GM12872 (cell line): ENCODE measurements around the gene SAP130.

Experiments
- TF ChIP-seq, protein P1 (sequence below): IDR thresholded peaks from 3 replicates; pipeline ENCODE4 v1.5.1; 2011; ENCODE audit warnings: low read depth, mild to moderate bottlenecking, low read length, moderate library complexity; ENCODE audit not compliant: insufficient read depth

SAP130 gene

DNA sequence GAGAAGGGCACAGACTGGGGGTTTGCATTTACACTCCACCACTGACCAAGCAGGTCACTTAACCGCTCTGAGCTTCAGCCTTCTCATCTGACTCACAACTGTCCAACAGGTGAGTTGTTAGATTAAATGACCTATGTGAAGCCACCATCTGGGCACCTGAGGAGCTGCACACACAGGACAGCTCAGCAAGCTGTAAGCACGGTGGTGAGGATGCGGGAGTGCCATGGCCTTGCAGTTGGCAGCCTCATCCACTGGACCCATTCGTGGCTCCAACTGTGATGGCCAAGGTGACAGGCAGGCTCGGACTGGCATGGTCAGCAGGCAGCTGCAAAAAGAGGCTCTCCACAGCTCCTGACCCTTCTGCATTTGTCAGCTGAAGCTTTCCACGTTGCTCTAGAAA is 118.8 kb downstream of the SAP130 start:
- TF ChIP-seq, protein P1, sequence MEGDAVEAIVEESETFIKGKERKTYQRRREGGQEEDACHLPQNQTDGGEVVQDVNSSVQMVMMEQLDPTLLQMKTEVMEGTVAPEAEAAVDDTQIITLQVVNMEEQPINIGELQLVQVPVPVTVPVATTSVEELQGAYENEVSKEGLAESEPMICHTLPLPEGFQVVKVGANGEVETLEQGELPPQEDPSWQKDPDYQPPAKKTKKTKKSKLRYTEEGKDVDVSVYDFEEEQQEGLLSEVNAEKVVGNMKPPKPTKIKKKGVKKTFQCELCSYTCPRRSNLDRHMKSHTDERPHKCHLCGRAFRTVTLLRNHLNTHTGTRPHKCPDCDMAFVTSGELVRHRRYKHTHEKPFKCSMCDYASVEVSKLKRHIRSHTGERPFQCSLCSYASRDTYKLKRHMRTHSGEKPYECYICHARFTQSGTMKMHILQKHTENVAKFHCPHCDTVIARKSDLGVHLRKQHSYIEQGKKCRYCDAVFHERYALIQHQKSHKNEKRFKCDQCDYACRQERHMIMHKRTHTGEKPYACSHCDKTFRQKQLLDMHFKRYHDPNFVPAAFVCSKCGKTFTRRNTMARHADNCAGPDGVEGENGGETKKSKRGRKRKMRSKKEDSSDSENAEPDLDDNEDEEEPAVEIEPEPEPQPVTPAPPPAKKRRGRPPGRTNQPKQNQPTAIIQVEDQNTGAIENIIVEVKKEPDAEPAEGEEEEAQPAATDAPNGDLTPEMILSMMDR, result 0 out of 3 replicates have a peak, but pooled peaks have one; percentile 8

DNA sequence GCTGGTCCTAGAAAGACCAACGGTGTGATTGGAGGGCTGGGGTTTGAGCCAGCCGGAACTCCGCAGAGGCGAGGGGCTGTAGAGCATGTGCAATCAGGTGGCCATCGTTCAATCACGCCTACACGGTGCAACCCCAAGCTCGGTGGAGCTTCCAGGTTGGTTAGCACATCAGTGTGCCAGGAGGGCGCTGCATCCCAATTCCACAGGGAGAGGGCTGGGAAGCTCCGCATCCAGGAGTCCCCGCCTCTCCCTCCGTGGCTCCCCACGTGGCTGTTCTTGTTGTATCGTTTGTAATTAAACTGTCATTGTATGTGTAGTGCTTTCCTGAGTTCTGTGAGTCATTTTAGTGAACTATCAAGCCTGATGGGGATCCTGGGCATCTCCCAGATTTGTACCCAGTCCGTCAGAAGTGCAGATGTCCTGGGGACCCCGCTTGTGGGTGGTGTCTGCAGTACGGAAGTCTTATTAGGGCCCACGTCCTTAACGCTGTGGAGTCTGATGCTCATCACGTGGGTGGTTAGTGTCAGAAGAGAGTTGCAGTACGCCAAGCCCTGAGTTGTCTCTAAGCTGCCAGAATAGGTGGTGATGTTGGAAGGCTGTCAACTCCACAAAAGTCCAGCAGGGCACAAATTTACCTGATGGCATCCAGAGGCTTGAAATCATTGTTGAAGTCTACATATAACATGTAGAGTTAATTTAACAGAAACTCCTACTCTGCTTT is 121.5 kb downstream of the SAP130 start:
- TF ChIP-seq, protein P1, result no peak

DNA sequence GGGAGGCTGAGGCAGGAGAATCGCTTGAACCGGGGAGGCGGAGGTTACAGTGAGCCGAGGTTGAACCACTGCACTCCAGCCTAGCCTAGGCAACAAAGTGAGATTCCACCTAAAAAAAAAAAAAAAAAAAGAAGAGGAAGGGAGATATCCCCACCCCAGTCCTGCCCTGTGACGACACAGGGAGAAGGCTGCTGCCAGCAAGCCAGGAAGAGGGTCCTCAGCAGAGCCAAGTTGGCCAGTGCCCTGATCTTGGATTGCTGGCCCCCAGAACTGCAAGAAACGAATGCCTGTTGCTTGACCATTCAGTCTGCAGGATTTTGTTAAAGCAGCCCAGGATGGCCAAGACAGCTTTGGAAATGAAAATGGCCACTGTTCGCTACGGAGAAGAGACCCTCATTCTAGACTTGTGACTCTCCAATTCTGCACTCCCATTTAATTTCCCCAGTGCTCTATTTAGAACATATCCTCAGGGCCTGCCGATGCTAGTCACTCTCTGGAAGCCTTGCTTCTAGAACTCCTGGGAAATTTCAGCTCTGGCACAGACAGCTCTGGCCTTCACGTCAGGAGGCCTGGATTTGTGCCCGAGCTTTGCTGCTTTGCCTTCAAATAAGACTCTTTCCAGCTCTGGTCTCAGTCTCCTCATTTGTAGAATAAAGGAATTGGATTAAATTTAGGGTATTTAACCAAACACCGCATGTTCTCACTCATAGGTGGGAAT is 126.4 kb downstream of the SAP130 start:
- TF ChIP-seq, protein P1, result no peak

DNA sequence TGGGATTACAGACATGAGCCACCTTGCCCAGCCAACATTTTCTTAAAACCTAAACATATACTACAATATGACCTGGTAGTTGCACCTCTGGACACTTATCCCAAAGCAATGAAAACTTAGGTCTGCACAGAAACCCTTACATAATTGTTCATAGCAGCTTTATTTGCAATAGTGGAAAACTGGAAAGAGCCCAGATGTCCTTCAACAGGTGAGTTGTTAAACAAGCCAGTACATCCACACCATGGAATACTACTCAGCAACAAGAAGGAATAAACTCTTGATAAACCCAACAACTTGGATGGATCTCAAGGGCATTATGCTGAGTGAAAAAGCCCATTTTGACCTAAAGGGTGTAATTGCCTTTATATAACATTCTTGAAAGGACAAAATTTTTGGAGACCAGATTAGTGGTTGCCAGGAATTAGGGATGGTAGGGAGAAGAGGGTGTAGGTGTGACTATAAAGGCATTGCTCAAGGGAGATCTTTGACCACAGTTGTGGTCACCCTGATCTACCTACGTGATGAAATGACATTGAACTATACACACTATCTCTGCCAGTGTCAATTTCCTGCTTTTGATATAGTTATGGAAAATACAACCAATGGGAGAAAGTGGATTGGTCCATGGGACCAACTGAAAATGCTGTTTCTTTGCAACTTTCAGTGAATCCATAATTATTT is 130.2 kb downstream of the SAP130 start:
- TF ChIP-seq, protein P1, result no peak

DNA sequence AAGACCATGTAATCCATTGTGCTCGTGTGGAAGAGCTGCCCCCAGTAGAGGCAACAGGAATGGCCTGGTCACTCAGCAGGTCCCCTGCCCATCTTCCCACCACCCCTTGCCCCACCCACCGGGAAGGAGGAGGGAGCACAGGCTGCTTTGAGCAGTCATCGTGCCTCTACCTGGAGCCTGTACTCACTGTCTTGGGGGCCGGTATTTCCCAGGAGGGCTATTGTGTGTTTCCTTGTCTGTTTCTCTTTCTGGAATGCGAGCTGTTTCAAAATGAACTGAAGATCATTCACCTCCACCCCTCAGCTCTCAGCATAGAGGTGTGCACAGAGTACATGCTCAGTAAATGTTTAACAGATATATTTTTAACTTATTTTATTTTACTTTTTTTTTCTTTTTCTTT is 134.4 kb downstream of the SAP130 start:
- TF ChIP-seq, protein P1, result no peak

DNA sequence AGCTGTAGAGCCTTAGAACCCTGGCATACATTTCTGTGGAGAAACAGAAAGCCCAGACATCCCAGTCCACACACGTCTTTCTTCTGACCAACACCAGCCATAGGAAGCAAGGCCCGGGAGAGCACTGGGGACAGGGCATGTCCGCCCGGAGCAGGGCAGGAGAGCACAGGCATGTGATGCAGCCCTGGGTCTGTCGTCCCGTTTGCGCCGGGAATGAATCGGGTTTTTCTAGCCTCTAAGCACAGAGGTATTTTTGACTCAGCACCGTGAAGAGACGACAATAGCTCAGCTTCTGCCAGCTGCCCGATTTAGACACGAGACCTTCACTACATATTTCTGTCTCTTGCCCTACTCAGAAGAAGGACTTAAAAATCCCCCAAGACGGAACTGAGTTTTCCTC is 134.8 kb downstream of the SAP130 start:
- TF ChIP-seq, protein P1, result no peak

DNA sequence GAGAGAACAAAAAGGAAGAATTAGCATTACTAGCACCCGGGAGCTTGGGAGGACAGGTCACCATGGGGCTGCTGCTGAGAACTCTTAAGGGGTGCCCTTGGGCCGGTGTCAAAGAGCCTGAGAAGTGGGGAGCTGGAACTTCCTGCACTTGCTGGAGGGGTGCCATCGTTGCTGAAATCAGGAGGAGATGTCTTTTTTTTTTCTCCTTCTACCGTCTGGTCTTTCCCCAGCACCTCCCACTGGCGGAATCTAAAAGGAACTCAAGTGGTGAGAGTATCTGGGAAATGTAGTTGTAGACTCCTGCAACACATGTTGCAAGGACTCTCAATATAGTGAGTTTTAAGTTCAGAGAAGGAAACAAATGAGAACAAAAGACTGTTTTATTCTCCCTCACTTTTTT is 136.0 kb downstream of the SAP130 start:
- TF ChIP-seq, protein P1, result no peak
